Spleen (tissue), 11 donors: ENCODE results near the gene GAB4. TPM values are rescaled to one million over a fixed set of nuclear protein-coding genes. Genes with fewer than 3 reads are reported as not detected.

Experiments used
- DNase-seq: peaks from one replicate; pipeline ENCODE4 v3.0.0-alpha.2; 2020
- H3K27ac ChIP-seq, 8 donors: fragments of 200-600 bp; sonication (generic) in 7 of 8; 1 replicate in 4 of 8; 2 replicates in 4 of 8; pipeline versions ENCODE4 v1.5.0 to v1.8.0; 2016 to 2021; ENCODE audit warnings: inconsistent platforms in 4 of 8, mild to moderate bottlenecking in 4 of 8, moderate library complexity in 1 of 8
- H3K27me3 ChIP-seq, 7 donors: fragments of 200-600 bp; sonication (generic) in 6 of 7; replicated peaks in 1 of 7; 1 replicate in 4 of 7; 2 replicates in 3 of 7; pipeline versions ENCODE4 v1.5.0 to v1.8.0; 2016 to 2021; ENCODE audit warnings: inconsistent platforms in 3 of 7, mild to moderate bottlenecking in 1 of 7
- H3K36me3 ChIP-seq, 6 donors: fragments of 200-600 bp; sonication (generic) in 5 of 6; 1 replicate in 4 of 6; 2 replicates in 2 of 6; pipeline versions ENCODE4 v1.5.0 to v1.8.0; 2016 to 2021; ENCODE audit warnings: inconsistent platforms in 2 of 6
- H3K4me1 ChIP-seq, 6 donors: fragments of 200-600 bp; sonication (generic) in 5 of 6; 1 replicate in 3 of 6; 2 replicates in 3 of 6; pipeline versions ENCODE4 v1.5.0 to v1.8.0; 2016 to 2021; ENCODE audit warnings: inconsistent platforms in 3 of 6
- H3K4me3 ChIP-seq, 8 donors: fragments of 200-600 bp; sonication (generic) in 7 of 8; 1 replicate in 4 of 8; 2 replicates in 4 of 8; pipeline versions ENCODE4 v1.5.0 to v1.8.0; 2016 to 2021; ENCODE audit warnings: inconsistent platforms in 4 of 8, mild to moderate bottlenecking in 4 of 8, moderate library complexity in 2 of 8
- H3K9me3 ChIP-seq, 8 donors: fragments of 200-600 bp; sonication (generic) in 7 of 8; 1 replicate in 4 of 8; 2 replicates in 4 of 8; pipeline versions ENCODE4 v1.5.0 to v1.8.0; 2016 to 2021; ENCODE audit warnings: inconsistent platforms in 4 of 8
- CTCF ChIP-seq, 11 experiments: fragments of 200-600 bp in 7 of 11; fragments of 450-650 bp in 4 of 11; sonication (generic) in 4 of 11; IDR thresholded peaks in 8 of 11; conservative IDR thresholded peaks in 3 of 11; 1 replicate in 7 of 11; 2 replicates in 4 of 11; pipeline versions ENCODE4 v1.4.0 to v1.8.0; 2016 to 2021; ENCODE audit warnings: antibody characterized with exemption in 11 of 11, inconsistent platforms in 4 of 11, mild to moderate bottlenecking in 1 of 11
- POLR2A ChIP-seq, 3 donors: fragments of 450-650 bp; IDR thresholded peaks; one replicate each; pipeline ENCODE4 v1.5.1; 2017; ENCODE audit warnings: antibody characterized with exemption in 3 of 3, mild to moderate bottlenecking in 1 of 3
- POLR2AphosphoS5 ChIP-seq, 3 donors: sonication (generic); formaldehyde crosslinking; IDR thresholded peaks; one replicate each; pipeline ENCODE4 v1.5.1; 2017; ENCODE audit warnings: antibody characterized with exemption in 3 of 3
- WGBS, 5 donors: extraction: QIAGEN DNeasy Blood & Tissue Kit in 3 of 5; methylation state at CpG; one replicate each; pipeline versions ENCODE4 v1.1.5 to v1.1.7; 2013 to 2018; 5-methylcytosine and 5-hydroxymethylcytosine counted together
- intact Hi-C: fragments of 100-400 bp; cut with DNase I; formaldehyde crosslinking; loops from one replicate; pipeline ENCODE4 v1.15.0; 2023; ENCODE audit warnings: low total_unique reads
- polyA plus RNA-seq, 3 donors: library from polyadenylated mRNA; stranded (reverse); fragments of 200-250 nt; gene quantifications; one replicate each; pipeline ENCODE4 v1.2.1, GENCODE V29; 2013
- total RNA-seq, 7 donors: library from RNA; depleted of rRNA in 3 of 7; stranded (reverse); fragments of >200 nt in 3 of 7; fragmentation: NEBNext Ultra II Directional in 4 of 7; extraction: Animal tissue kit (Norgen Biotek cat#: 25700) in 4 of 7; gene quantifications; one replicate each; pipeline versions ENCODE4 v1.1.0 to v1.2.1, GENCODE V29; 2016 to 2021
- donor health status: healthy with polysubstance abuse.
- donor health status: DM: no; HTN: no; CAD: no; lungs with moderate emphysema.
- donor health status: DM: no; HTN: no; CAD: no.
- donor health status: Bipolar disorder and iron deficiency.
- donor health status: healthy.
- donor health status: DM: no; HTN: no; CAD: no.
- donor health status: DM: yes; HTN: yes; CAD: no.

Gene GAB4
- total and polyA plus RNA-seq, 10 donors = 0.03 to 0.46 (median 0.25) TPM; not detected in 7

GRCh38 chr22:16965083-16965482 lies 42.9 kb downstream of the GAB4 start:
- Histone ChIP-seq H3K36me3 (no peaks in the 10 kb centered on the region), H3K27me3 (peaks cover 0 to 16% (median 0%) of the 10 kb centered on the region in 7 donors), H3K27ac (no peak overlapping the region), H3K4me3 (no peak overlapping the region), H3K9me3 (no peaks in the 10 kb centered on the region), H3K4me1 (no peaks in the 10 kb centered on the region)
- DNase-seq = no peak
- intact Hi-C loops = no loop called here
- TF ChIP-seq CTCF (IDR thresholded peaks at IDR 0.05 in 8 of 11, conservative IDR thresholded peaks at IDR 0.05 in 3 of 11) = no peak
- TF ChIP-seq POLR2AphosphoS5 (IDR thresholded peaks at IDR 0.05) = no peak
- WGBS, 5 donors = 65 to 89% (median 81%) methylated on average over 7 of the region's 7 CpGs

GRCh38 chr22:16964366-16964765 lies 43.7 kb downstream of the GAB4 start:
- Histone ChIP-seq H3K27ac (no peak overlapping the region), H3K4me1 (no peaks in the 10 kb centered on the region), H3K27me3 (peaks cover 0 to 11% (median 0%) of the 10 kb centered on the region in 7 donors), H3K9me3 (no peaks in the 10 kb centered on the region), H3K4me3 (no peak overlapping the region), H3K36me3 (no peaks in the 10 kb centered on the region)
- TF ChIP-seq POLR2A (IDR thresholded peaks at IDR 0.05) = no peak
- TF ChIP-seq POLR2AphosphoS5 (IDR thresholded peaks at IDR 0.05) = no peak
- no peak for TF ChIP-seq CTCF (IDR thresholded peaks at IDR 0.05 in 8 of 11, conservative IDR thresholded peaks at IDR 0.05 in 3 of 11)
- 77 to 89% (median 83%) methylated on average over 5 of the region's 5 CpGs for WGBS, 5 donors
- intact Hi-C loops = no loop called here
- no peak for DNase-seq

GRCh38 chr22:16963189-16963945 lies 44.7 kb downstream of the GAB4 start:
- 65 to 79% (median 77%) methylated on average over 3 to 18 of the region's 18 CpGs for WGBS, 5 donors
- Histone ChIP-seq H3K27me3 (peaks cover 0 to 11% (median 0%) of the 10 kb centered on the region in 7 donors), H3K4me3 (no peak overlapping the region), H3K4me1 (no peaks in the 10 kb centered on the region), H3K9me3 (no peaks in the 10 kb centered on the region), H3K27ac (no peak overlapping the region), H3K36me3 (no peaks in the 10 kb centered on the region)
- DNase-seq = no peak
- TF ChIP-seq POLR2A (IDR thresholded peaks at IDR 0.05) = no peak
- TF ChIP-seq CTCF (IDR thresholded peaks at IDR 0.05 in 8 of 11, conservative IDR thresholded peaks at IDR 0.05 in 3 of 11) = no peak
- TF ChIP-seq POLR2AphosphoS5 (IDR thresholded peaks at IDR 0.05) = no peak
- intact Hi-C loops = no loop called here

- H3K4me1 ChIP-seq = no peaks in the 10 kb centered on the region
- H3K9me3 ChIP-seq = no peaks in the 10 kb centered on the region
- WGBS, 5 donors = 88 to 95% (median 91%) methylated on average over 4 to 7 of the region's 7 CpGs
- no peak for TF ChIP-seq POLR2AphosphoS5 (IDR thresholded peaks at IDR 0.05)
- TF ChIP-seq POLR2A (IDR thresholded peaks at IDR 0.05) = no peak
- TF ChIP-seq CTCF (IDR thresholded peaks at IDR 0.05 in 8 of 11, conservative IDR thresholded peaks at IDR 0.05 in 3 of 11) = no peak
- intact Hi-C loops = no loop called here
- peaks cover 0 to 11% (median 0%) of the 10 kb centered on the region in 7 donors for H3K27me3 ChIP-seq
- no peak for DNase-seq
- H3K36me3 ChIP-seq = no peaks in the 10 kb centered on the region
- no peak overlapping the region for H3K27ac ChIP-seq
- no peak overlapping the region for H3K4me3 ChIP-seq
Observed at GRCh38 chr22:16962501-16962900, 45.5 kb downstream of the GAB4 start.
